Kidney (tissue), 14 donors: Measurements from ENCODE around the gene KRT38. TPM values are rescaled to one million over a fixed set of nuclear protein-coding genes. Genes with fewer than 3 reads are reported as not detected.
A peak's percentile ranks its signal among the peaks of the same experiment; 100 is the strongest.

Source experiments
- DNase-seq, 5 donors: peaks; one replicate each; pipeline ENCODE4 v3.0.0-alpha.2; 2013 to 2020
- FAIRE-seq: peaks from 2 replicates; lab custom pipeline; 2012; peaks lifted over from hg19 to GRCh38; lab: Jason Lieb, UNC
- H3K27ac ChIP-seq, 2 donors: one replicate each; pipeline ENCODE4 v1.7.0; 2013; ENCODE audit warnings: low read depth in 2 of 2, low read length in 2 of 2, inconsistent platforms in 1 of 2
- H3K27me3 ChIP-seq: one replicate; pipeline ENCODE4 v1.7.1; 2013; ENCODE audit warnings: low read length, inconsistent platforms; ENCODE audit not compliant: control insufficient read depth, insufficient read depth
- H3K36me3 ChIP-seq, 3 donors: one replicate each; pipeline versions ENCODE4 v1.7.0 to v1.7.1; 2013; ENCODE audit warnings: low read length in 3 of 3, control low read depth in 1 of 3, inconsistent platforms in 1 of 3; ENCODE audit not compliant: insufficient read depth in 3 of 3, control insufficient read depth in 2 of 3
- H3K4me1 ChIP-seq, 3 donors: one replicate each; pipeline versions ENCODE4 v1.7.0 to v1.7.1; 2013; ENCODE audit warnings: low read length in 3 of 3, inconsistent platforms in 1 of 3, low read depth in 1 of 3; ENCODE audit not compliant: control insufficient read depth in 2 of 3, insufficient read depth in 2 of 3
- H3K4me3 ChIP-seq, 3 donors: one replicate each; pipeline versions ENCODE4 v1.7.0 to v1.8.1; 2013; ENCODE audit warnings: low read length in 3 of 3, control low read depth in 1 of 3, inconsistent platforms in 1 of 3
- H3K9ac ChIP-seq, 3 donors: one replicate each; pipeline versions ENCODE4 v1.7.0 to v1.7.1; 2013; ENCODE audit warnings: low read length in 3 of 3, control low read depth in 1 of 3, inconsistent platforms in 1 of 3
- H3K9me3 ChIP-seq, 3 donors: one replicate each; pipeline versions ENCODE4 v1.7.0 to v1.7.1; 2013; ENCODE audit warnings: low read length in 3 of 3, control low read depth in 1 of 3, inconsistent platforms in 1 of 3; ENCODE audit not compliant: control insufficient read depth in 2 of 3, insufficient read depth in 1 of 3
- intact Hi-C: fragments of 100-400 bp; cut with DNase I; formaldehyde crosslinking; loops from one replicate; pipeline ENCODE4 v1.11.1; 2022
- polyA plus RNA-seq: library from polyadenylated mRNA; stranded (reverse); fragments of 350-450 nt; fragmentation: Illumina TruSeq; extraction: RNeasy Lipid Tissue Mini Kit (QIAGEN cat#74804); gene quantifications from one replicate; pipeline ENCODE4 v1.2.3, GENCODE V29; 2014; ENCODE audit warnings: low read depth, low replicate concordance; ENCODE audit not compliant: insufficient read depth
- total RNA-seq: library from RNA; stranded (reverse); fragmentation: NEBNext Ultra II Directional; extraction: Animal tissue kit (Norgen Biotek cat#: 25700); gene quantifications from one replicate; pipeline ENCODE4 v1.2.1, GENCODE V29; 2021
- TF ChIP-seq, protein P1 (sequence below): IDR thresholded peaks from 3 replicates; pipeline ENCODE4 v1.5.1; 2012; ENCODE audit warnings: mild to moderate bottlenecking, moderate library complexity, borderline replicate concordance; ENCODE audit not compliant: insufficient read depth; ENCODE audit errors: extremely low read depth
- donor health status: control.
- donor health status: control.
- donor health status: control.
- donor health status: control.
- donor health status: control.
- donor health status: DM: yes; HTN: yes; CAD: no.
- donor health status: Normal renal cell carcinoma (clear cell type).

The KRT38 gene
- total and polyA plus RNA-seq, 2 donors from 2014 or later: not detected

DNA sequence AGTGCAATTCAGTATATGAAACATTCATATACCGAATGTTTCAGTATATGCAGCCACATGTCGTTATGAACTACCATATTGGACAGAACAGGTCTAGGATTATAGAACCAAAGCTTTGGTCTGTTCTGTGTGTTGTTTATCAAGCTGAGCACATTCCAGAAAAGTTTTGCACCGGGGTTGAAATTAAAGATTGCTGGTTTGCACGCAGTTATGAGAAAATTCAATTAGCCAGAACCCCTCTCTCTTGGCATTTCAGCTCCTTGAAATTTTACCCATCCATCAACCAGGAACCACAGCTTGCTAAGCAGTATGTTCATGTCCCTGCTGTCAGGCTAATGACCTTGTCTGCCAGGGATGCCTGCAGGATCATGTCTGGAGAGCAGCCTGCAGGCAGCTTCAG, 16.9 kb upstream of the KRT38 start:
- Histone ChIP-seq H3K9me3 (no peaks in the 10 kb centered on the region), H3K27me3 (no peaks in the 10 kb centered on the region), H3K4me1 (no peaks in the 10 kb centered on the region), H3K4me3 (no peak overlapping the region), H3K9ac (no peak overlapping the region), H3K27ac (no peak overlapping the region), H3K36me3 (no peaks in the 10 kb centered on the region)
- no peak for FAIRE-seq
- TF ChIP-seq, protein P1, sequence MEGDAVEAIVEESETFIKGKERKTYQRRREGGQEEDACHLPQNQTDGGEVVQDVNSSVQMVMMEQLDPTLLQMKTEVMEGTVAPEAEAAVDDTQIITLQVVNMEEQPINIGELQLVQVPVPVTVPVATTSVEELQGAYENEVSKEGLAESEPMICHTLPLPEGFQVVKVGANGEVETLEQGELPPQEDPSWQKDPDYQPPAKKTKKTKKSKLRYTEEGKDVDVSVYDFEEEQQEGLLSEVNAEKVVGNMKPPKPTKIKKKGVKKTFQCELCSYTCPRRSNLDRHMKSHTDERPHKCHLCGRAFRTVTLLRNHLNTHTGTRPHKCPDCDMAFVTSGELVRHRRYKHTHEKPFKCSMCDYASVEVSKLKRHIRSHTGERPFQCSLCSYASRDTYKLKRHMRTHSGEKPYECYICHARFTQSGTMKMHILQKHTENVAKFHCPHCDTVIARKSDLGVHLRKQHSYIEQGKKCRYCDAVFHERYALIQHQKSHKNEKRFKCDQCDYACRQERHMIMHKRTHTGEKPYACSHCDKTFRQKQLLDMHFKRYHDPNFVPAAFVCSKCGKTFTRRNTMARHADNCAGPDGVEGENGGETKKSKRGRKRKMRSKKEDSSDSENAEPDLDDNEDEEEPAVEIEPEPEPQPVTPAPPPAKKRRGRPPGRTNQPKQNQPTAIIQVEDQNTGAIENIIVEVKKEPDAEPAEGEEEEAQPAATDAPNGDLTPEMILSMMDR: no peak
- no peak for DNase-seq
- intact Hi-C loops: no loop called here

DNA sequence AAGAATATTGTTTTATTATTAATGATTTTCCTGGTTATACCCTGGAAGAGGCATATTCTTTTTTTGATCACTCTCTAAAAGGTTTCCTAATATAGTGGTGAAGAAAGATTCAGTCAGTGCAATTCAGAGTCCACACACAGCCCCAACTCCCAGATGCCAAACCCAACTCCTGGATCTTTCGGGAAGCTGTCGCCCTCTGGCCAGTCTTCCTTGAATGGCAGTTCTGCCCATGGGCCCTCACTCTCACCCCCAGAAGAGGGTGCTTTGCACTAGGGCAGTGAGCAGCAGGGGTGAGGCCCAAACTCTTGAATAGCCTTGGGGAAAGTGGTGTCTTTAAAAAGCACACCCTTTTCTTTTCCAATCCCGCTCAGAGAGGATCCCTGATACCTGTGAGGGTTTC, 15.4 kb upstream of the KRT38 start:
- H3K4me3 ChIP-seq: no peak overlapping the region
- H3K9ac ChIP-seq: no peak overlapping the region
- no peak for FAIRE-seq
- H3K27ac ChIP-seq: no peak overlapping the region
- no peaks in the 10 kb centered on the region for H3K9me3 ChIP-seq
- TF ChIP-seq, protein P1: peak; percentile 30
- DNase-seq: no peak
- no peaks in the 10 kb centered on the region for H3K36me3 ChIP-seq
- intact Hi-C loops: no loop called here
- H3K27me3 ChIP-seq: no peaks in the 10 kb centered on the region
- H3K4me1 ChIP-seq: no peaks in the 10 kb centered on the region

DNA sequence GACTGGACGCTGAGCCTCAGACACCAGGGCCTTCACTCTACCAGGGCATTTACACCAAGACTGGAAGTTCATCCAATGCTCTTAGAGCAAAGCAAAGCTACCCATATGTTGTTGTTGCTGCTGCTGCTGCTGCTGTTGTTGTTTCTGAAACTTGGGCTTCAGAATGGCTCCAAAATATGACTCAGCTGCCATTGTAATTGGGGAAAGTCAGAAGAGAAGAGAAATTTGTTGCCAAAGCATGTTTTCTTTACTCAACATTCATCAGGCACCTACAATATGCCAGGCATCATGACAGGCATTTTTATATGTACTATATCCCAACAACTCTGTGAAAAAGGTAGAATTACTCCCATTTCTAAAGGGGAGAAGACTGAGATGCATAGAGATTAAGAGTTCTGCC, 14.5 kb upstream of the KRT38 start:
- Histone ChIP-seq H3K4me1 (no peaks in the 10 kb centered on the region), H3K4me3 (no peak overlapping the region), H3K9me3 (no peaks in the 10 kb centered on the region), H3K36me3 (no peaks in the 10 kb centered on the region), H3K27me3 (no peaks in the 10 kb centered on the region), H3K9ac (no peak overlapping the region), H3K27ac (no peak overlapping the region)
- intact Hi-C loops: no loop called here
- TF ChIP-seq, protein P1: no peak
- DNase-seq: no peak
- FAIRE-seq: no peak

DNA sequence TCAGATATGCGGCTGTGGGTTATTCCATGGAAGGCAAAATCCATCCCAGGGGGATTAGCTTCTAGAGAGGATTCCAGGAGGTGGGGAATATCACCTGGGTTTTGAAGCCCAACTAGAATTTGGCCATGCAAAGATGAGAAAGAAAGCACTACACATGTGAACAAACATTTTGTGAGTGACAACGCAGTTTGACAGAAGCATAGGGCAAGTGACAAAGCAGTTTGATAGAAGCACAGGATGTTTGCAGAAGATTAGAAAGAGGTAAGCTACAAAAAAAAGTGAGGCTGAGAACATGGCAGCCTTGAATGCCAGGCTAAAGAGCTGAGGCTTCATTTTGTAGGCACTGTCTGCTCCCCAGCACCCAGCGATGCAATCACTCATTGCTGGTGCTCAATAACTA, 12.3 kb upstream of the KRT38 start:
- TF ChIP-seq, protein P1: no peak
- FAIRE-seq (no peak), DNase-seq (no peak)
- Histone ChIP-seq H3K4me3 (no peak overlapping the region), H3K36me3 (no peaks in the 10 kb centered on the region), H3K27ac (no peak overlapping the region), H3K4me1 (no peaks in the 10 kb centered on the region), H3K9ac (no peak overlapping the region), H3K27me3 (no peaks in the 10 kb centered on the region), H3K9me3 (no peaks in the 10 kb centered on the region)
- intact Hi-C loops: no loop called here
